Transverse colon (tissue), 4 donors: Measurements from ENCODE around the gene GADD45A. TPM values are rescaled to one million over a fixed set of nuclear protein-coding genes. Genes with fewer than 3 reads are reported as not detected.
"Not testable (repeated sequence)": the region's sequence is repeated elsewhere in the genome, so short reads cannot be mapped to it uniquely, and the experiment has no call there.

Experiments used
- DNase-seq: peaks from one replicate; pipeline ENCODE4 v3.0.0-alpha.2; 2019
- H3K27ac ChIP-seq, 4 donors: fragments of 200-600 bp; sonication (generic); 2 replicates each; pipeline ENCODE4 v1.5.1; 2016 to 2018; ENCODE audit warnings: inconsistent platforms in 4 of 4
- H3K27me3 ChIP-seq: fragments of 200-600 bp; sonication (generic); 2 replicates; pipeline ENCODE4 v1.5.1; 2017; ENCODE audit warnings: inconsistent platforms
- H3K36me3 ChIP-seq, 4 donors: fragments of 200-600 bp; sonication (generic); 2 replicates each; pipeline ENCODE4 v1.5.1; 2017 to 2019; ENCODE audit warnings: inconsistent platforms in 4 of 4
- H3K4me1 ChIP-seq, 4 donors: fragments of 200-600 bp; sonication (generic); 2 replicates each; pipeline ENCODE4 v1.5.1; 2017 to 2020; ENCODE audit warnings: inconsistent platforms in 4 of 4
- H3K4me3 ChIP-seq, 4 donors: fragments of 200-600 bp; sonication (generic); 1 replicate in 1 of 4; 2 replicates in 3 of 4; pipeline versions ENCODE4 v1.5.1 to v1.6.1; 2017 to 2019; ENCODE audit warnings: inconsistent platforms in 4 of 4
- H3K9me3 ChIP-seq, 2 donors: fragments of 200-600 bp; sonication (generic); 2 replicates each; pipeline ENCODE4 v1.5.1; 2017 to 2019; ENCODE audit warnings: inconsistent platforms in 2 of 2
- CTCF ChIP-seq, 5 experiments: fragments of 200-600 bp in 3 of 5; fragments of 450-650 bp in 2 of 5; sonication (generic) in 3 of 5; IDR thresholded peaks; 1 replicate in 2 of 5; 2 replicates in 3 of 5; pipeline ENCODE4 v1.5.1; 2016 to 2017; ENCODE audit warnings: antibody characterized with exemption in 5 of 5, inconsistent platforms in 3 of 5, mild to moderate bottlenecking in 2 of 5, moderate library complexity in 1 of 5
- EP300 ChIP-seq: sonication (generic); formaldehyde crosslinking; IDR thresholded peaks from one replicate; pipeline ENCODE4 v1.6.1; 2017; ENCODE audit warnings: antibody characterized with exemption, low read depth
- POLR2A ChIP-seq: fragments of 450-650 bp; IDR thresholded peaks from one replicate; pipeline ENCODE4 v1.6.1; 2016; ENCODE audit warnings: antibody characterized with exemption, mild to moderate bottlenecking, moderate library complexity
- POLR2AphosphoS5 ChIP-seq, 3 donors: sonication (generic); formaldehyde crosslinking; IDR thresholded peaks; one replicate each; pipeline ENCODE4 v1.6.1; 2016; ENCODE audit warnings: antibody characterized with exemption in 3 of 3
- WGBS, 2 donors: methylation state at CpG; one replicate each; pipeline ENCODE4 v1.1.5; 2018; ENCODE audit warnings: low coverage in 1 of 2; 5-methylcytosine and 5-hydroxymethylcytosine counted together
- in situ Hi-C, 4 donors: fragments of 200-750 bp; cut with MboI; loops; one replicate each; pipeline versions ENCODE4 v1.15.0 to v1.15.1; 2017; ENCODE audit warnings: low sequenced_read_pairs in 3 of 4, low pct_ligation_motif_present in 1 of 4, low pct_unique_long_range_greater_than_20kb in 1 of 4
- intact Hi-C: fragments of 100-400 bp; cut with DNase I; formaldehyde crosslinking; loops from one replicate; pipeline ENCODE4 v1.15.1; 2023; ENCODE audit warnings: low total_unique reads
- total RNA-seq, 4 donors: library from RNA; depleted of rRNA; stranded (reverse); fragments of >200 nt; gene quantifications; one replicate each; pipeline ENCODE4 v1.1.0, GENCODE V29; 2016

The GADD45A gene
- total RNA-seq, 4 donors from 2014 or later: 2.0 to 79.7 (median 69.9) TPM

DNA sequence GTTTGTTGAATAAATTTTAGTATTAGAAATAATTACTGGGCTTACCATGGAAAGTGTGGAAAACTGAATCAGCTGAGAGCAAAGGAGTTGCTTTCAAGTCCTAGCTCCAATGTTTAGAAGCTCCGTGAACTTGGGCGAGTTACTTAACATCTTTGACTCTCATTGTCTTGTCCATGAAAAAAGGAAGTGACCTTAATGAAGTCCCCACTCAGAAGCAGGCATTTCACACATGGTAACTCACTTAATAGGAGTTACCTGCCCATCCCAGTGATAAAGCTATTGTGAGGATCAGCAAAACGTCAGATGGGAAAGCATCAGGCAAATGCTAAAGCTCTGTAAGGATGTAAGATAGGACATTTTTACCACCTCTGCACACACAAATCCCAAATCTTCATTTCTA lies 34.0 kb upstream of the GADD45A start:
- 76 to 78% methylated on average over 3 of the region's 3 CpGs for WGBS, 2 donors
- intact Hi-C loops (no loop called here), in situ Hi-C loops (no loop called here)
- no peaks in the 10 kb centered on the region for H3K9me3 ChIP-seq
- no peak for DNase-seq
- no peaks in the 10 kb centered on the region for H3K36me3 ChIP-seq
- H3K27ac ChIP-seq: no peak overlapping the region
- no peaks in the 10 kb centered on the region for H3K27me3 ChIP-seq
- no peak for TF ChIP-seq POLR2AphosphoS5 (IDR thresholded peaks at IDR 0.05)
- no peak for TF ChIP-seq CTCF (IDR thresholded peaks at IDR 0.05)
- TF ChIP-seq POLR2A: no peak
- TF ChIP-seq EP300: no peak
- H3K4me3 ChIP-seq: no peak overlapping the region
- H3K4me1 ChIP-seq: peaks cover 10 to 17% (median 15%) of the 10 kb centered on the region in 4 donors

DNA sequence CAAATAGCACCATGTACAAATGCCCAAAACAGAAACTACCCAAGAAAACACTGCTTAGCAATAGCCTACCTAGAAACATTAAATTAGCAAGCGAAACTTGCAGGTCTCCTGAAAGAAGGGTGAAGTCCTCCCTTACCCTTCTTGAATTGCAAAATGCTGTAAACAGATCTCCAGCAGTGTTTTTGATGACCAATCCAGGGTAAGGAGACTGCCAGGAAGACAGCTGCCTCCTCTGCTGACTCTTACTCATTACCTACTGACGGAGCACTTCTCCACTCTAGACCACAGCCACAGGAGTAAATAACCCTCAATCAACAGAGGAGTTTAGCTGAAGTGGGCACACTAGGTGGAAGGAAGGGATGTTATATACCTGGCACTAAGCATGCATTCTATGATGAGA lies 32.2 kb upstream of the GADD45A start:
- intact Hi-C loops: no loop called here
- Histone ChIP-seq H3K27ac (no peak overlapping the region), H3K4me3 (no peak overlapping the region), H3K9me3 (no peaks in the 10 kb centered on the region), H3K27me3 (no peaks in the 10 kb centered on the region), H3K36me3 (no peaks in the 10 kb centered on the region), H3K4me1 (no peaks in the 10 kb centered on the region)
- no peak for DNase-seq
- in situ Hi-C loops: no loop called here
- WGBS, 2 donors: 71 to 75% methylated on average over 1 to 2 of the region's 2 CpGs
- TF ChIP-seq POLR2A (no peak), EP300 (no peak), POLR2AphosphoS5 (IDR thresholded peaks at IDR 0.05) (no peak), CTCF (IDR thresholded peaks at IDR 0.05) (no peak)

DNA sequence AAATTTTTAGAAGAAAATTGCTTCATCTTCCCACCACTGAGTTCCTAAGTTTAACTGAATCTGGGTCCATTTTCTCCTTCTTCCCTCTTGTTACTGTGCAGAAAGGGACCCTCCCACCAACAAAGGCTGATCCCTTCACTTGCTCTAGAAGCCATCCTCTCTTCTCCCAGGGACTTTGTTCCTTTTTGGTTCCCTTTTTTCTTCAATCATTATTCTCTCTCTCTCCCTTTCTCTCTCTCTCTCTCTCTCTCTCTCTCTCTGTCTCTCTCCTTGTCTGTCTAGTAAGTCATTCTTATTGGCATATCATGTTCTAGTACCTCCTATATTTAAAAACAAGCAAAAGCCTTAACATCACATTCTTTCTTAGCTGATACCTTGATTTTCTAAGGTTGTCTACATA lies 31.7 kb upstream of the GADD45A start:
- TF ChIP-seq POLR2A: no peak
- TF ChIP-seq EP300: no peak
- no peak for TF ChIP-seq CTCF (IDR thresholded peaks at IDR 0.05)
- no peak for TF ChIP-seq POLR2AphosphoS5 (IDR thresholded peaks at IDR 0.05)
- H3K4me1 ChIP-seq: no peaks in the 10 kb centered on the region
- H3K9me3 ChIP-seq: no peaks in the 10 kb centered on the region
- no peaks in the 10 kb centered on the region for H3K36me3 ChIP-seq
- intact Hi-C loops: no loop called here
- H3K27ac ChIP-seq: no peak overlapping the region
- H3K4me3 ChIP-seq: no peak overlapping the region
- in situ Hi-C loops: no loop called here
- no peak for DNase-seq
- no peaks in the 10 kb centered on the region for H3K27me3 ChIP-seq

DNA sequence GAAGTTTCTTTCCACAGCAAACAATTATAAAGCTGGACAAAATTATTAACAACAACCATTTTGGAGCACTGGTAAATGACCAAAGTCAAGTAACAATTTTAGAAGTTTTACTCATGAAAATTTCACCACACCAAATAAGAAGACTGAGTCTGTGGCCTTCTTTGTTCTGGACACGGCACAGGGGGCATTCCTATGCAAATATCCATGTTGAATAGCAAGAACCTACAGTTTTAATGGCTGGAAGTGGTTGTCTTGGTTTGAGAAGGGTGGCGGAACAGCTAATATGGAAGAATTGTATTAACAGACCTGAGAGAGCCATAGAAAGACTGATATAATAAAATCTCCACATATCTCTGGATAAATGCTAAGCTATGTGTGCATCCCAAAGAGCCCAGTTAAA lies 29.4 kb upstream of the GADD45A start:
- Histone ChIP-seq H3K27me3 (no peaks in the 10 kb centered on the region), H3K27ac (no peak overlapping the region), H3K4me3 (no peak overlapping the region), H3K36me3 (no peaks in the 10 kb centered on the region), H3K4me1 (no peaks in the 10 kb centered on the region), H3K9me3 (no peaks in the 10 kb centered on the region)
- TF ChIP-seq EP300 (no peak), POLR2AphosphoS5 (IDR thresholded peaks at IDR 0.05) (no peak), POLR2A (no peak), CTCF (IDR thresholded peaks at IDR 0.05) (no peak)
- DNase-seq: no peak
- 79 to 83% methylated on average over 1 to 2 of the region's 2 CpGs for WGBS, 2 donors
- in situ Hi-C loops: no loop called here
- intact Hi-C loops: no loop called here

- H3K27ac ChIP-seq, DNase-seq, H3K4me1 ChIP-seq, H3K27me3 ChIP-seq, H3K4me3 ChIP-seq, H3K9me3 ChIP-seq, H3K36me3 ChIP-seq, intact Hi-C loops, in situ Hi-C loops: not testable (repeated sequence)
- 88 to 93% methylated on average over 1 of the region's 1 CpG for WGBS, 2 donors
These were observed 27.8 kb upstream of the GADD45A start for GRCh38 chr1:67657152-67657551.
